ENCODE data around the gene ENG. TPM values are rescaled to one million over a fixed set of nuclear protein-coding genes. Genes with fewer than 3 reads are reported as not detected.

ENG gene
- total and polyA plus RNA-seq, 4 donors, result 41.1 to 317 (median 131) TPM

DNA sequence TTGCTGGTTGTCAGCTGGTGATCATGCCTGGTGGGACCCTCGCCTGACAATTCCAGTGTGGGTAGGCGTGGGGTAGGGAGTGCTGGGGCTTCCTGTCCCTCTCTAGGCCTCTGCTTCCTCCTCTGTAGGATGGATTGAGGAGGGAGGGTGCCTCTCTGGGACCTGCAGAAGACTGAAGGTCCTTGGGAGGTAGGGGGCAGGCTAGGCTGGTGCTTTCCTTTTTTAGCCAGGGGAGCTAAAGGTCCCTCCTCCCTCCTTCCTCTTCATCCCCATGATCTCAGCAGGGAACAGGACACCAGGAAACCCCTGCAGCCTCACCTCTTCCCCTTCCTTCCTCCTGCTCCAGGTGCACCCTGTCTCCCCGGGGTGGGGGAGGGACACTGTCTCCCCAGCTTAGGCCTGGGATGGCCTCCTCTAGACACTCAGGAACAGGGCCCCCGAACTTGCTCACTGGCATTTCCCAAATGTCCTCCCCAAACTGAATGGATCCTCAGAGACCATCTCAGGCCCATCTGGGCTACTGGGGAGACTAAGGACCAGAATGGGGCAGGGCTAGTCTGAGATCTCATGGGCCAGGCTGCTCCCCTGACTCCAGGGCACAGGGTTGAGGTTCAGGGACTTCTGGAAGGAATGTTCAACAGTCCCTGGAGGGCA, 84.4 kb downstream of the ENG start:
- ATAC-seq (ENCODE audit: insufficient read depth, low FRiP score) (no peak), DNase-seq (peak in 1 of 3 donors; percentile 54)
- no peak overlapping the region for H3K9ac ChIP-seq (ENCODE audit: insufficient read depth in 1 of 2, low read length in 2 of 2)
- TF ChIP-seq, protein P1, sequence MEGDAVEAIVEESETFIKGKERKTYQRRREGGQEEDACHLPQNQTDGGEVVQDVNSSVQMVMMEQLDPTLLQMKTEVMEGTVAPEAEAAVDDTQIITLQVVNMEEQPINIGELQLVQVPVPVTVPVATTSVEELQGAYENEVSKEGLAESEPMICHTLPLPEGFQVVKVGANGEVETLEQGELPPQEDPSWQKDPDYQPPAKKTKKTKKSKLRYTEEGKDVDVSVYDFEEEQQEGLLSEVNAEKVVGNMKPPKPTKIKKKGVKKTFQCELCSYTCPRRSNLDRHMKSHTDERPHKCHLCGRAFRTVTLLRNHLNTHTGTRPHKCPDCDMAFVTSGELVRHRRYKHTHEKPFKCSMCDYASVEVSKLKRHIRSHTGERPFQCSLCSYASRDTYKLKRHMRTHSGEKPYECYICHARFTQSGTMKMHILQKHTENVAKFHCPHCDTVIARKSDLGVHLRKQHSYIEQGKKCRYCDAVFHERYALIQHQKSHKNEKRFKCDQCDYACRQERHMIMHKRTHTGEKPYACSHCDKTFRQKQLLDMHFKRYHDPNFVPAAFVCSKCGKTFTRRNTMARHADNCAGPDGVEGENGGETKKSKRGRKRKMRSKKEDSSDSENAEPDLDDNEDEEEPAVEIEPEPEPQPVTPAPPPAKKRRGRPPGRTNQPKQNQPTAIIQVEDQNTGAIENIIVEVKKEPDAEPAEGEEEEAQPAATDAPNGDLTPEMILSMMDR (IDR thresholded peaks at IDR 0.05; ENCODE audit: control extremely low read depth, extremely low read depth), result peak; percentile 7
- H3K4me3 ChIP-seq, result peak overlapping the region; percentile 41
- peak overlapping the region; percentile 9 to 82 for H3K27ac ChIP-seq (ENCODE audit: low read depth in 1 of 2, low read length in 1 of 2)
- 10 to 33% methylated on average over 4 of the region's 4 CpGs for WGBS, 2 donors
- H3K4me1 ChIP-seq (ENCODE audit: control insufficient read depth in 5 of 5, insufficient read depth in 5 of 5, low read length in 5 of 5), result peaks cover 0 to 21% (median 4%) of the 10 kb centered on the region in 5 donors
- H3K27me3 ChIP-seq (ENCODE audit: control insufficient read depth in 3 of 3, insufficient read depth in 3 of 3, low read length in 2 of 3), result no peaks in the 10 kb centered on the region
- peaks cover 0 to 12% (median under 1%) of the 10 kb centered on the region in 4 donors for H3K36me3 ChIP-seq (ENCODE audit: control insufficient read depth in 4 of 4, insufficient read depth in 4 of 4, low read length in 4 of 4)
- no peaks in the 10 kb centered on the region for H3K9me3 ChIP-seq (ENCODE audit: control insufficient read depth in 4 of 4, insufficient read depth in 3 of 4, low read length in 3 of 4)

DNA sequence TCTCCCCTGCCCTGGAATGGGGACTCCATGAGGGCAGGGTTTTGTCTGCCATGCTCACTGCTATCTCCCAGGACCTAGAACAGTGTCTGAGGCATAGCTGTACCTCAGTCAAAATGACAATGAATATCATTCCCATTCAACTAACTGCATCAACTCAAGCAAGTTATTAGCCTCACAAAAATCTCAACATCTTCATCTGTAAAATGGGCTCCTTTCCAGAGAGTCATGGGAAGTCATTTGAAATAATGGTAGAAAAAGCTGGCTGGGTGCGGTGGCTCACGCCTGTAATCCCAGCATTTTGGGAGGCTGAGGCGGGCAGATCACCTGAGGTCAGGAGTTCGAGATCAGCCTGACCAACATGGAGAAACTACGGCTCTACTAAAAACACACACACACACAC, 85.4 kb downstream of the ENG start:
- no peak for ATAC-seq (ENCODE audit: insufficient read depth, low FRiP score)
- DNase-seq, result no peak

DNA sequence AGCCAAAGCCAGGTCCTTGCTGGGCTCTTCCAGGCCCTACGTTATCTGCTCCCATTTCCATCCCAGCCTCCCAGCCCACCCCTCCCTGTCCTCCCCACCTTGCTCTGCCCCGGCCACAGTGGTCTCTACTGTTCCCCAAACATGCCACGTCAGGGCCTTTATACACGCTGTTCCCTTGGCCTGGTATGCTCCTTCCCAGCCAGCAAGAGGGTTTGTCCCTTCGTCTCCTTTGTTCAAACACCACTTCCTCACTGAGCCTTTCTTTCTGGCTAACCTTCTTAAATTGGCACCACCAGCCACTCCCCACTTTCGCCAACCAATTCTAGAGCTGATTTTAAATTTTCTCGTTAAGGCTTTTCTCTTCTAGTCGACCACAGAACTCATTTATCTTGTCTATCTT, 85.8 kb downstream of the ENG start:
- H3K4me3 ChIP-seq, result no peak overlapping the region
- WGBS, 2 donors, result 48 to 67% methylated on average over 8 of the region's 8 CpGs
- TF ChIP-seq, protein P1 (IDR thresholded peaks at IDR 0.05; ENCODE audit: control extremely low read depth, extremely low read depth), result no peak
- ATAC-seq (ENCODE audit: insufficient read depth, low FRiP score), result no peak
- no peaks in the 10 kb centered on the region for H3K27me3 ChIP-seq (ENCODE audit: control insufficient read depth in 3 of 3, insufficient read depth in 3 of 3, low read length in 2 of 3)
- no peak for DNase-seq
- H3K27ac ChIP-seq (ENCODE audit: low read depth in 1 of 2, low read length in 1 of 2), result peak overlapping the region; percentile 78 to 86
- no peaks in the 10 kb centered on the region for H3K9me3 ChIP-seq (ENCODE audit: control insufficient read depth in 4 of 4, insufficient read depth in 3 of 4, low read length in 3 of 4)
- H3K4me1 ChIP-seq (ENCODE audit: control insufficient read depth in 5 of 5, insufficient read depth in 5 of 5, low read length in 5 of 5), result peaks cover 0 to 21% (median 4%) of the 10 kb centered on the region in 5 donors
- peaks cover 0 to 9% (median 0%) of the 10 kb centered on the region in 4 donors for H3K36me3 ChIP-seq (ENCODE audit: control insufficient read depth in 4 of 4, insufficient read depth in 4 of 4, low read length in 4 of 4)
- no peak overlapping the region for H3K9ac ChIP-seq (ENCODE audit: insufficient read depth in 1 of 2, low read length in 2 of 2)

More for the DNA sequence above, 85.4 kb downstream of the ENG start:
- Histone ChIP-seq H3K9ac (ENCODE audit: insufficient read depth in 1 of 2, low read length in 2 of 2) (no peak overlapping the region), H3K9me3 (ENCODE audit: control insufficient read depth in 4 of 4, insufficient read depth in 3 of 4, low read length in 3 of 4) (no peaks in the 10 kb centered on the region), H3K4me1 (ENCODE audit: control insufficient read depth in 5 of 5, insufficient read depth in 5 of 5, low read length in 5 of 5) (peaks cover 0 to 21% (median 4%) of the 10 kb centered on the region in 5 donors), H3K27ac (ENCODE audit: low read depth in 1 of 2, low read length in 1 of 2) (peak overlapping the region; percentile 78 to 86), H3K4me3 (no peak overlapping the region), H3K27me3 (ENCODE audit: control insufficient read depth in 3 of 3, insufficient read depth in 3 of 3, low read length in 2 of 3) (no peaks in the 10 kb centered on the region), H3K36me3 (ENCODE audit: control insufficient read depth in 4 of 4, insufficient read depth in 4 of 4, low read length in 4 of 4) (peaks cover 0 to 12% (median 0%) of the 10 kb centered on the region in 4 donors)
- WGBS, 2 donors, result 78 to 84% methylated on average over 5 of the region's 5 CpGs
- TF ChIP-seq, protein P1 (IDR thresholded peaks at IDR 0.05; ENCODE audit: control extremely low read depth, extremely low read depth), result no peak

All from lung (tissue), 12 donors.